TTC549 (cell line): ENCODE results near the gene CLOCK.

ENCODE experiments used
- FAIRE-seq: peaks from 2 replicates; lab custom pipeline; 2012; peaks lifted over from hg19 to GRCh38; lab: Jason Lieb, UNC

The CLOCK gene

GRCh38 chr4:55475394-55476243 is 71.1 kb downstream of the CLOCK start:
- FAIRE-seq = no peak

- no peak for FAIRE-seq
Measured at GRCh38 chr4:55469979-55470378, 76.7 kb downstream of the CLOCK start.

- FAIRE-seq = no peak
Measured at GRCh38 chr4:55468724-55469123, 78.0 kb downstream of the CLOCK start.

DNA sequence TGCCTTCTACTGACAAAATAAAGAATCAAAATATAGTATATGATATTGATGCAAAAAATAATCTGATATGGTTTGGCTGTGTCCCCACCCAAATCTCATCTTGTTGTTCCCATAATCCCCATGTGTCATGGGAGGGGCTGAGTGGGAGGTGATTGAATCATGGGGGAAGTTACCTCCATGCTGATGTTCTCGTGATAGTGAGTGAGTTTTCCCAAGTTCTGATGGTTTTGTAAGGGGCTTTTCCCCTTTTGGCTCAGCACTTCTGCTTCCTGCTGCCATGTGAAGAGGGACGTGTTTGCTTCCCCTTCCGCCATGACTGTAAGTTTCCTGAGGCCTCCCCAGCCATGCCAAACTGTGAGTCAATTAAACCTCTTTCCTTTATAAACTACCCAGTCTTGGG is 80.7 kb downstream of the CLOCK start:
- no peak for FAIRE-seq

DNA sequence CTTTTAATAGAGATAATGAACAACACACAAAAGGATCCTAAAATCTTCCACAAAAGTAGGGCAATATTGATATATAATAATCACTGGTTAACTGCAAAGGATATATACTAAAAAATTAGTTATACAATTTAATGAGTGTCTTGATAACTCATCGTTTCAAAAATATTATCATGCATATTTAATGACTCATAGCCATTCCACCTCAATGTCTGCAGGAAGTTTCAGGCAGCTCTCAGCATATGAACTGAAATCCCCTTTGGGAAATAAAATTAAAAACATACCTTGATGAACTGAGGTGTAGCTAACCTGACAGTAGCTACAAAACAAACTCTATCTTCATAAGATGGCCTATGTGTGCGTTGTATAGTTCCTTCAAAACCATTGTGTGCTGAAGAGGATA is 88.1 kb downstream of the CLOCK start:
- no peak for FAIRE-seq

GRCh38 chr4:55458164-55458563 is 88.5 kb downstream of the CLOCK start:
- FAIRE-seq = no peak

GRCh38 chr4:55450566-55450965 is 96.1 kb downstream of the CLOCK start:
- no peak for FAIRE-seq

DNA sequence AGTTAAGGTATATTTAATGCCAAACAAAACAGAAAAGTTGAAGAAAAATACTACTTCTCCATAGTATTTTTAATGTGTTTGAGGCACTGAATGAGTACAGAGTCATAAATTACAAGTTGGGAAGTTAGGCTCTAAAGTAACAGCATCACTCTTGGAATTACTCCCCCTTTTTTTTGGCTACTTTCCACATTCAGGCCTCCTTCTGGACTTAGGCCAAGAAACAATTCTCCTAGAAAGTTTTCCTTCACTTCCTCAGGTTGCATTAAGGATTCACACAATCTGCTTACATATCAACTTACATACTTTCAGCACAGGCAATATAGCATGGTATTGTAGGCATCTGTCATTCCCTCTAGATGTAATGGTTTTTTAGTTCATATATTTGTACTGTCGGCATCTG is 98.9 kb downstream of the CLOCK start:
- no peak for FAIRE-seq

DNA sequence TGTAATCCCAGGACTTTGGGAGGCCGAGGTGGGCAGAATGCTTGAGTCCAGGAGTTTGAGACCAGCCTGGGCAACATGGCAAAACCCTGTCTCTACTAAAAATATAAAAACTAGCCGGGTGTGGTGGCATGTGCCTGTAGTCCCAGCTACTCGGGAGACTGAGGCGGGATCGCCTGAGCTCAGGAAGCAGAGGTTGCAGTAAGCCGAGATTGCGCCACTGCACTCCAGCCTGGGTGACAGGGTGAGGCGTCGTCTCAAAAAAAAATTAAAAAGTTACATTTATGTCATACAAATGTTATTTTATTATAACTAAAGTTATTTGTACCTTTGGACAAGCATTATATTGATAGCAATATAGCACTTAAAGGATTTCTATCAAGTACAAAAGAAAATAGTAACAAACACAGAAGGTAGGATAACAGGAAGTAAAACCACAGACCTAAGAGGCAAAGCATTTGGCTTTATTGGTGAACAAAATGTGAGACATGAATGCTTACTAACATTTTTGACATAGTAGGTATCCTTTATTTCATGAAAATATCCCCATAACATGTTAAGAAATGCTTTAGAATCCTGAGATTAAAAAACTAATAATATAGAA is 99.5 kb downstream of the CLOCK start:
- FAIRE-seq = peak; percentile 13

DNA sequence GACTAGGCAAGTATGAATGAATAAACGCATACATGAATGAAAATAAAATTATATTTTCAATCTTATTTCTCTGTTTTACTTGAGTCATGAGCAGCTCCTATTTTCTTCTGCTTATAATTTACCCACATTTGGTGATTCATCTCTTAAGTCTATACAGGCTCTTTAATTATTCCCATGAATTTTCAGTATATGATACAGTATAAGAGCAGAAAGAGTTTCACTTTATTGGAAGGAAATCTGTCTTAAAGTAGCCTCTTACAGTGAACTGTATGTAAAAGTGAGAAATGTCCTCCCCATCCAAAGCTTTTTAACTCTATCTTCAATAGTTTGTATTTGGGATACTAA is 100.2 kb downstream of the CLOCK start:
- FAIRE-seq = no peak

DNA sequence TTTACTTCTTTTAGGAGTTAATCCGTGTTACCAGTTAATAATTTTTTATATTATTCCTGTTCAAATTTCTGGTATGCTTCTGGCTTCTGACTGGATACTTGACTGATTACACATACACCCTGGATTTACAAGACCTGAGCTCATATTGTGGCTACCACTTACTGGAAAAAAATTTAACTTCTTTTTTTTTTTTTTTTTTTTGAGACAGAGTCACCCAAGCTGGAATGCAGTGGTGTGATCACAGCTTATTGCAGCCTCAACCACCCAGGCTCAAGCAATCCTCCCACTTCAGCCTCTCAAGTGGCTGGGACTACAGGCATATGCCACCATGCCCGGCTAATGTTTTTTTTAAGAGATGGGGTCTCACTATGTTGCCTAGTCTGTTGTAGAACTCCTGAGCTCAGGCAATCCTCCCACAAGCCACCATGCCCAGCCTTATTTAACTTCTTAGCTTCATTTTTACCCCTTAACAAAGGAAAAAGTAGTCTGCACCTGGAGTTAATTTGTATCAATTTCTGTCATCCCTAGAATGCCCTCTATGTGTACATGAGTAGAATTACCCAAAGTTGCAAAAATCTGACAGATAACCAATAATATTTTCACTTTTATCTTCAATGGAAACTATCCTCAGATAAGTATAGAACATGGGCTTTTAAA is 100.7 kb downstream of the CLOCK start:
- no peak for FAIRE-seq

DNA sequence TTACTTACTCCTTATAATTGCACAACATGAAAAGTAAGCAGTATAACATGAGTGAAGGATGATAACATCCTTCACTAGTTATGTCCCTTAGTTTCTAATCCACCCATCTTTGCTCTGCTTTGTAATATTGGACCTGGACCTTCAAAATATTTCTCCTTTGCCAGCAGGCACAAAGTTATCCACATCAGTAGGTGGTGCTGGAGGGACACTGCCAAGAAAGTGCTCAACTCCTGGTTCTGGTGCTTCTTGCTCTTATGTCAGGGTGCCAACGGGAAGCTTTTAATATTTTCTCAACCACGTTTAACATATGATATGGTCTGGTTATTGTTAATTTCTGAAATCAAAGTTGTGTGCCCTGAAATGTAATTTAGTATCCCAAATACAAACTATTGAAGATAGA is 101.9 kb downstream of the CLOCK start:
- FAIRE-seq = no peak

DNA sequence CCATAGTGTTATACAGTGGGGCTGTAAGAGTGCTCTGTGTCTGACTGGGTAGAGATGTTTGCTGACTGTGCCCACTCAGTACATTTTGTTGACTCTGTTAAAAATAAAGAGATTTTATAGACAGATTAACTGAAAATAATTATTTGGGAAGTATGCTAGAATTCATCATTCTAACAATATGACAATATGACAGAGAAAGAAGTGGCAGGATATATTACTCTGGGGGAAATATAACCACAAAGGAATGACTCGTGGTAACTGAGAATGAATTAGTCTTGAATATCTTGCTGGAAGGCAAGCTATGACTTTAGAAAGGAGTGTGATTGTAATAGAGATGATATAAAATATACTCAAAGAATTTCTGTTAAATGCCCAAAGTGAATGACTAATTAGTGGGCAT is 104.2 kb downstream of the CLOCK start:
- no peak for FAIRE-seq

- FAIRE-seq = no peak
Measured at GRCh38 chr4:55440786-55441185, 105.9 kb downstream of the CLOCK start.

GRCh38 chr4:55439023-55439422 is 107.7 kb downstream of the CLOCK start:
- FAIRE-seq = no peak

DNA sequence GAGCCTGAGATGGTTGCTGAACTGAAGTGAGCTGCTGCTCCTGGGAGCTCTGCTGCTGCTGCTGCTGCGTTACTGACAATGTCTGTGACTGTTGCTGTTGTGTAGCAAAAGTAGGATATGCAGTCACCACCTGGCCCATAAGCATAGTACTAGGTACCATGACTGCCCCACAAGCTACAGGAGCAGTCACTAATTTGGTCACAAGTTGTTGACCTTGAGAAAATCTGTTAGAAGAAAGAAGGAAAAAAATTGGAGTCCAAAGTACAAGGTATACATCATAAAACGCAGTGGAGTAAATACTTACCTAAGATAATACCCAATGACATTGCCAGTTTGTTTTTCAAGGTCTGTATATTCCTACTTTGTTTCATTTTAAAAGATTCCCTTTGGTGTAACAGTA is 108.4 kb downstream of the CLOCK start:
- FAIRE-seq = no peak

DNA sequence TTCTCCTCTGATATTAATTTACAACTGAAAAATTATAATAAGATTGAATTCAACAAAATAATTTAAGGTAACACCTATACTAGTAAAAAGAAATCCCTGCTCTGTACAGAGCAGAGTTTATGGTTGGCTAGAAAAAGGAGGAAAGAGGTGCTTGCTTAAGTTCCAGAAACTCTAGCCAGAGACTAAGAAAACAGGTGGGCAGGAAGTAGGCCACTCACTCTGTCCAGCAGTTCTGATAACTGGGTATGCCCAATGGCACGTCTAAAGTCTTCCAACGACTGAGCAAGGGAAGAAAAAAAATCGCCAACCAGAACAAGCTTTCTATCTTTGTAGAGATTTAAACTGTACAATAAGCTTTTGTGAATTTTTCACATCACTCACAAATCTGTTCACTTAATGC is 108.9 kb downstream of the CLOCK start:
- FAIRE-seq = no peak

DNA sequence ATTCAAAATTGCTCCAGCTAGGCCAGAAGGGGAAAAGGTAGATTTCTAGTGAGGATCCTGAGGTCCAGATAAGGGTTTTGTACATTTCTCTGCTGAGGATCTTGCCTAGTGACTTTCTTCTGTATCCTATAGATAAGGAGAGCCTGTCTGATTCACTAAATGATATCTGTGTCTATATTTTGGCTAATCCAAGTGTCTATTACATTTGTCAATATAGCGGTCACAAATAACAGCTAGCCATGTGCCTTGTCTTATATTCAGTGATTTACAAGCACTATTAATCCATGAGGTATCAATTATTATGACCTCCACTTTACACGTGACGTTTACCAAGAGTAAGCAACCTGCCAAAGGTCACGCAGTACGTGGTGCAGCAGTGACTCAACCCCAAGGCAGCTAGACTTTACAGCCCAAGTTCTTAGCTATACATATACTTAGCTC is 109.3 kb downstream of the CLOCK start:
- no peak for FAIRE-seq

GRCh38 chr4:55435141-55435841 is 111.4 kb downstream of the CLOCK start:
- no peak for FAIRE-seq

DNA sequence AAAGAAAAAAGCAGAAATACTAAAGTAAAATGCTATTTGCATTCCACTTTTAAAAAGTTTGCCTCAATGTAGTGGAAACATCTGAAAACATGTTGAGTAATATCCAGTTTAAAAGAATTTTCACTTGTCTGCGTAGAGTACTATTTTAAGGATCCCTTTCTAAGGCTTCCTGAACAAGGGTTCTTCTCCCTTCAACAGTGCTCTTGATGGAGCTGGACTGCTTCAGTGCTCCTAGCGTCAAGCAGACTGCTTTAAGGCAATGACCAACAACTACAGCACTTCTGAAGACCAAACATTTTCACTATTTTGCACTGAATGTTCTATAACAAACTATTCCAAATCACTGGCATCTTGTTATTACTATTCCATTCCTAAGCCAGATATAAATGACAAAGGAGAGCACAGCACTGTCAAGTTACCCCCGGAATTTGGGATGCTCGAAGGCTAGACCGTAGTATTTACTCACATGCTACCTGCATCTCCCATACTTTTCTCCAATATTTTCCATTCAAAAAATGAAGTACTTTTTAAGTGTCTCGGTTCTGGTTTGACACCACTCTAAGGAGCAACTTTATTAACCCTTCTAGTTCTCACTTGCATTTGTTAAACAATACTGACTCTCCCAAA is 114.9 kb downstream of the CLOCK start:
- FAIRE-seq = no peak

DNA sequence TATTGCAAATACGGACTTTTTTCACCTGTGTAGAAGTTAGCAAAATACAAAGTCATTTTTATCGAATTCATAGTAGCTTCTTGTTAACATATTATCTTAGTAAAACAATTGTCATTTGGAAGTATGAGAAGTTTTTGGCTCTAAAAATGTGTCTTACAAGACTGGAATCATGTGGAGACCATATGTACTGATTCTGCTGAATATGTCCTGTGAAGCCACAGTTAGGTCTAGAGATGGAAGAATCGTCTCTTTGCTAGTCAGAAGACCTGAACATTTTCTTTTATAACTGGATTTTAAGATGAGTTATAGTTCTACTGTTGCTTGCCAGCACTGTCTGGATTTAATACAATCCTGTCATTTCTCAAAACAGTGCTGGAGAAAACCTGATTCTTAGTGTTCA is 121.9 kb downstream of the CLOCK start:
- FAIRE-seq = no peak

GRCh38 chr4:55416176-55416575 is 130.5 kb downstream of the CLOCK start:
- no peak for FAIRE-seq

DNA sequence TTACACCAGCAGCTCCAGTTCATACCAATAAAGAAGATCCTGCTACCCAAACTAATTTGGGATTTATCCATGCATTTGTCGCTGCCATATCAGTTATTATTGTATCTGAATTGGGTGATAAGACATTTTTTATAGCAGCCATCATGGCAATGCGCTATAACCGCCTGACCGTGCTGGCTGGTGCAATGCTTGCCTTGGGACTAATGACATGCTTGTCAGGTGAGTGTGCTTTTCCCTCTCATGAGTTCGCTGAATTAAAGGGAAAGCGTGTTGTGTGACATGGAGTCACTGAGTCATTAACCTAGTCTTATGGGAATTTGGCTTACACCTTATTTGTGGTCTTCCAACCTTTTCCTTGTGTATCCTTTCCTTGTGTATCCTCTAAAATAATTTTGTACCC is 135.1 kb downstream of the CLOCK start:
- no peak for FAIRE-seq
